HG02678 (cell line): ENCODE measurements around the gene FYTTD1.
"Not testable (repeated sequence)": the region's sequence is repeated elsewhere in the genome, so short reads cannot be mapped to it uniquely, and the experiment has no call there.

ENCODE experiments used
- ATAC-seq: cut with Tn5 transposase; IDR thresholded peaks from one replicate; pipeline ENCODE4 v1.9.1; 2021; ENCODE audit warnings: mild to moderate bottlenecking, moderate library complexity; ENCODE audit not compliant: unreplicated experiment

The FYTTD1 gene, protein sequence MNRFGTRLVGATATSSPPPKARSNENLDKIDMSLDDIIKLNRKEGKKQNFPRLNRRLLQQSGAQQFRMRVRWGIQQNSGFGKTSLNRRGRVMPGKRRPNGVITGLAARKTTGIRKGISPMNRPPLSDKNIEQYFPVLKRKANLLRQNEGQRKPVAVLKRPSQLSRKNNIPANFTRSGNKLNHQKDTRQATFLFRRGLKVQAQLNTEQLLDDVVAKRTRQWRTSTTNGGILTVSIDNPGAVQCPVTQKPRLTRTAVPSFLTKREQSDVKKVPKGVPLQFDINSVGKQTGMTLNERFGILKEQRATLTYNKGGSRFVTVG

DNA sequence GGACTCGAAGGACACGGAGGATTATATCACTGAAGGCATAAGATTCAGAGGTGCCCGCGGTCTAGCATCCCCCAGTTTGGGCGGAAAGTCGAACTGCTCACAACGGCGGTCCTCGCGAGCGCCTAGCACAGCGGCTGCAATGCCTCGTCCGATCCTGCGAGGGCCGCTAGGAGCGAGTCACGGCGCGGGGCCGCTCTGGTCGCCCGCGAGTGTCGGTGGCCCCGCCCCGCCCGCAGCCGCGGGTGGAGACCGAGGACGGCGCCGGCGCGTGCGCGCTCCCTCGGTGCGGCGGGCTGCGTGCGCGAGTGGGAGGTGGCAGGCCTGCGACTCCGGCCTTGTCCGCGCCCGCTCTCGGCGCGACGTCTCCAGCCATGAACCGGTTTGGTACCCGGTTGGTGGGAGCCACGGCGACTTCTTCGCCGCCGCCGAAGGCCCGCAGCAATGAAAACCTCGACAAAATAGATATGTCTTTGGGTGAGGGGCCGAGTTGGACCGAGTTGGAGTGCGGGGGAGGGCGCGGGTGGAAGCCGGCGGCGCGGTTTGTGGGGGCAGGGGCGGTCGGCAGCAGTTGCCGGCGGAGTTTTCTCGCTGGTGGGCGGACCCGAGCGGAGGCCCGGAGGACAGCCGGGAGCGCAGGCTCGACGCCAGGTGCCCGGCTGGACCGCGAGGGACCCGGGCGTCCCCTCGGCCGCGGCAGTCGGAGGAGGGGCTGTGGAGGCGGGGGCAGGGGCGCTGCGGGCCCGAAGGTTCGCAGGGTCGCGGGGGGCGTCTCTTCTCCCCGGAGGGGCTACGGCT lies at the start of gene FYTTD1:
Gene FYTTD1 (plus strand): TSS at position 283 of the 795 bp plus-strand sequence. CDS start 89 bp downstream, at position 372.
- ATAC-seq, result peak; percentile 79

DNA sequence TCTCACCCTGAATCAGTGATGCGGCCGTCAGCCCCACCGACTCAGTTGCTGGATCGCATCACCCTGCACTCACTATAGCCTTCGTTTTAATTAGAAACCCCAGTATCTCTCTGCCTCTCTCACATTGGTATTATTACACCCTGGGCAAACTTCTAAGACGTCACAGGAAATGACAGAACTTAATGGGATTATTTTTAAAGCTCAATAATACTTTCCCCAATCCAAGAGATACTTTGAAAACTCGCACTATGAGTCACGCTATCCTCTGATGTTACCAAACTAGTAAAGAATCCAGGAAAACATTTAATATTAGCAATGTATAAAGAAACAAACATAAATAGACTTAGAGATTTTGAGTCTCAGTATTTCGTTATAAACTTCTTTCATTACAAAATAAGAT lies 49.6 kb upstream of the FYTTD1 start:
- no peak for ATAC-seq

DNA sequence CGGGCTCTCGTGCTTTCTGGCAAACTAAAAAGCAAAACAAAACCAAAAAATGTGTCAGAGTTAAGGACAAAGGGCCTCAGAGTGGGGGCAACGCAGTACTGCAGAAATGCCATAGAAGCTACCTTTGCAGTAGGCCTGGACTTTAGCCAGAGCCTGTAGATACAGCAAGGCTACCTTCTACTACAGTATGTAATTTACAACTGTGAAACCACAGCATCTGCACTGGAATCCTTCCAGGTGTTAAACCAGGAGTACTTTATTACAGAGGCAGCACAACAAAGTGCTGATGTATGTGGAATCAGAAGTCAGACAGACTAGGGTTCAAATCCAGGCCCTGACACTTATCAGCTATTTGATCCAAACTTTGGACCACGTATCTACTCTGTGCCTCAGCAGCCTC lies 47.8 kb upstream of the FYTTD1 start:
- no peak for ATAC-seq

DNA sequence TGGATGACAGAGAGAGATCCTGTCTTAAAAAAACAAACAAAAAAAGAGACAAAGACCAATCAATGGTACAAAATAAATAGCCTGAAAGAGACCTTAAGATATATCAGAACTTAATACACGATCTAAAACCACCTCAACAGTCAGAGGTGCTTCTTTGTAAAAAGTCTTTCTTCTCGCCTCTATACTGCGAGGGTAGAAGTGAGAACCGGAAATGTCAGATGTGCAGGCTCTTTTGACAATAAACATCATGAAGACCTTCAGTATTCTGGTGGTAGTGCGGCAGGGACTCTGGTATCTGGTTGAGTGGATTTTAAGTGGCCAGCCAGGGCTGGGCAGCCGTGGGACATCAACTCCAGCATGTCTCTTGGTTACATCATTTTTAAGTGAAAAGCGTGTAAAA lies 43.0 kb upstream of the FYTTD1 start:
- no peak for ATAC-seq

DNA sequence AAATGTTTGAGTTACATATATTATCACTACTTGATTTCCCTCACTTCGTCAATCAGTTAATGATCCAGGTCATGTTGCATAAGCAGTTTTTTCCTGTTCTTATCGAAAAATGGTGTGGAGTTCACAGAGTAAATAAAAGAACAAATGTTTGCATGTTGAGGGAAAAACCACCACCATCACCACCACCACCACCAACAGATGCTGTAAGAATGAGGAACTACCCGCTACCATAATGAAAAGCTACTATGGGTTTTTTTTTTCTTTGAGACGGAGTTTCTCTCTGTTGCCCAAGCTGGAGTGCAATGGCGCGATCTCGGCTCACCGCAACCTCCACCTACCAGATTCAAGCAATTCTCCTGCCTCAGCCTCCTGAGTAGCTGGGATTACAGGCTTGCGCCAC lies 40.5 kb upstream of the FYTTD1 start:
- no peak for ATAC-seq

DNA sequence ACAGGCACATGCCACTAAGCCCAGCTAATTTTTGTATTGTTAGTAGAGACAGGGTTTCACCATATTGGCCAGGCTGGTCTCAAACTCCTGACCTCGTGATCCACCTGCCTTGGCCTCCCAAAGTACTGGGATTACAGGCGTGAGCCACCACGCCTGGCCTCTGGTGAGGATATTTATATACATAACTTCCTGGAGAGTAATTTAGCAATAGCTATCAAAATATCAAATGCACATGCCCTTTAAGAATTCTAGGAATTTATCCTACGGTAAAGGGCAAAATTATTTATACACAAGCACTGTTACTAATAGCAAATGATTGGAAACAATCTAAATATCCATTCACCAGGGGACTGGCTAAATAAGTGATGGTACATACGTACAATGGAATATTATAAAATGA lies 38.7 kb upstream of the FYTTD1 start:
- ATAC-seq, result not testable (repeated sequence)

DNA sequence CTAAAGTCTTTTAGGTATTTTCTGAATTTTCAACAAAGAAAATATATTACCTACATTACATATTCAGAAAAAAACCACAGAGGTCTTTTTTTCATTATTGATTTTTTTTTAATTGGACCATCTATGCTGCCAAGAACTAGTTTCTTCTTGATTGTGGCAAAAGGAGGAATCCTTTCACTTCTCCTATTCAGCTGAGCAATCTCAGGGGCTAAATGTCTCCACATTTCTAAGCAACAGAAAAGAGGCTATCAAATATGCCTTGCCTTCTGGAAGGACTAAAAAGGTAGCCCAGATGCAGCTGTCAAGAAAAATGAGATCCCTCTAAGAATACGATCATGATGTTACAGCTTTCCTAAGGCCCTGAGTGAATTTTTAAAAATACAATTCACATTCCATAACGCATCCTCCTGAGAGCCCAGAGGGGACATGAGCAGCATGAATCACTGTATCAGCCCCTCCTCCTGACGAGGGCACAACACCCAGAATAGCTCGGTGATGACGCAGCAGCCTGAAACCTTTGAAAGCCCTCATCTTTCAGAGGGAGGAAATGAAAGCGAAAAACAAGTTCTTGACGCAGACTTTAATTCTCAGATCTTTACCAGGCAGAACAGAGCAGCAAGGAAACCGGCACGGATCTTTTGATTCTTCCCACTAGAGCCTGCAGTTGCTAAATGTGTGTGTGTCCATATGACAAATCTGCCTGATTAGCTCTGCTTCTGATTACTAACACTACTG lies 37.5 kb upstream of the FYTTD1 start:
- ATAC-seq, result peak; percentile 88

DNA sequence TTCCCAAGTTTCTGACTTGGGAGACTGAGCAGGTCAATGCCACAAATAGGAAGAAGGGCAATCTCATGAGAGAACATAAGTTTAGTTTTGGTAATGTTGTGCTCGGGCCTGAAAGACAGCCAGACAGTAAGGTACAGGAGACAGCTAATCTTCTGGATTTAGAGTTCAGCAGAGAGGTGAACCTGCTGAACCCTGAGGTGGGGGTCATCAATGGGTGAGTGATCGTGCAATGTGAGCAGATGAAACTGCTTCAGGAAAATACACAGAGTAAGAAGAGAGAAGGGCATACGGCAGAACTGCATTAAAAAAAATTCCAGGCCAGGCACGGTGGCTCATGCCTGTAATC lies 36.2 kb upstream of the FYTTD1 start:
- peak; percentile 20 for ATAC-seq

DNA sequence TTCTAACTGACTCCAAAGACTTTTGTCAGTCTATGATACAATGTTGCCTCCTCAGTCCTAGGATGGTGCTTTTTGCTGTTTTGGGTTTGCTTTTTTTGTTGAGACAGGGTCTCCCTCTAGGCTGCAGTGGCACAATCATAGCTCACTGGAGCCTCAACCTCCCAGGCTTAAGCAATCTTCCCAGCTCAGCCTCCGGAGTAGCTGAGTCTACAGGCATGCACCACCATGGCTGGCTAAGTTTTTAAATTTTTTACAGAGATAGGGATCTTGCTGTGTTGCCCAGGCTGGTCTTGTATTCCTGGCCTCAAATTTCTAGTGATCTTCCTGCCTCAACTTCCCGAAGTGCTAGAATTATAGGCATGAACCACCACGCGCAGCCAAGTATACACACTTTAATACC lies 35.4 kb upstream of the FYTTD1 start:
- no peak for ATAC-seq

DNA sequence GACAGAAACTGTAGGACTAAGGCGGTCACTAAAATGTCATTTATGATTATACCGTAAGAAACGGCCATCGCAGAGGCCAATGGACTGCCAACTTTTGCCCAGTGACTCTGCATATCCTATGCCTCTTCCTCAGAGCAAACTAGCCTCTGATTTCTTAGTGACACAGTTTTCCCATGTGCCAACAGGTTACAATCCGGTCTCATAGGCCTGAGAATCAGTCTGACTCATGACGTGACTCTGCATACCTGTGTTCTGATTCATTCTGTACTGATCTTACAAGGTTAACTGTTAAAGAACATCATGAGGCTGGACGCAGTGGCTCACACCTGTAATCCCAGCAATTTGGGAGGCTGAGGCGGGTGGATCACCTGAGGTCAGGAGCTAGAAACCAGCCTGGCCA lies 30.8 kb upstream of the FYTTD1 start:
- ATAC-seq, result no peak

DNA sequence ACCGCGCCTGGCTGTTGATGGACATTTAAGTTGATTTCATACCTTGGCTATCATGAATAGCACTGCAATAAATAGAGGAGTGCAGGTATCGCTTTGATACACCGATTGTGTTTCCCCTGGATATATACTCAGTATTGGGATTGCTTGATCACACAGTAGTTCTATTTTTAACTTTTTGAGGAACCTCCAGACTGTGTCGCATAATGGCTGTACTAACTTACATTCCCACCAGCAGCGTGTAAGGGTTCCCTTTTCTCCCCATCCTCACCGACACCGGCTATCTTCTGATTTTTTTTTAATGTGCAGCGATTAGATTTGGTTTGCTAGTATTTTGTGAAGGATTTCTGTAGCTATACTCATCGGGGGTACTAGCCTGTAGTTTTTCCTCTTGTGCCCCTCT lies 29.0 kb upstream of the FYTTD1 start:
- ATAC-seq, result no peak

DNA sequence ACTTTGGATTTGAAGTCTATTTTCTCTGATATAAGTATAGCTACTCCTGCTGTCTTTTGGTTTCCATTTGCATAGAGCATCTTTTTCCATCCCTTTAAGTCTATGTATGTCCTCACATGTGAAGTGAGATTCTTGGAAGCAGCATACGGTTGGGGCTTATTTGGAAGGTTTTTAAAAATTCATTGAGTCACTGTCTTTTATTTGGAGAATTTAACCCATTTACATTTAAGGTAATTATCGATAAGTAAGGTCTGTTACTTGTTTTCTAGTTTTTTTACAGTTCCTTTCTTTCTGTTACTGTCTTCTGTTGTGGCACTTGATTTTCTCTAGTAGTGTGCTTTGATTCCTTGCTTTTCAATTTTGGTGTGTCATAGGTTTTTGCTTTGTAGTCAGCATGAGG lies 26.9 kb upstream of the FYTTD1 start:
- ATAC-seq, result no peak

DNA sequence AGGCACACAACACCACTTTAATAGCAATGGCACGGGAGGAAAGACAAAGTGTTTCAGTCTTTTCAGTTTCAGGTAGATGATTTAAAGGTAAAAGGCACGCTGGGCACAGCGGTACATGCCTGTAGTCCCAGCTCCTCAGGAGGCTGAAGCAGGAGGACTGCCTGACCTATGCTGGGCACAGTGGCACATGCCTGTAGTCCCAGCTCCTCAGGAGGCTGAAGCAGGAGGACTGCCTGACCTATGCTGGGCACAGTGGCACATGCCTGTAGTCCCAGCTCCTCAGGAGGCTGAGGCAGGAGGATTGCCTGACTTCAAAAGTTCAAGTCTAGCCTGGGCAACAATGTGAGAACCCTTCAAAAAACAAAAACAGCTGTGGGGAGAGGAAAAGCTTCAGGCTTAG lies 21.8 kb upstream of the FYTTD1 start:
- ATAC-seq, result not testable (repeated sequence)

DNA sequence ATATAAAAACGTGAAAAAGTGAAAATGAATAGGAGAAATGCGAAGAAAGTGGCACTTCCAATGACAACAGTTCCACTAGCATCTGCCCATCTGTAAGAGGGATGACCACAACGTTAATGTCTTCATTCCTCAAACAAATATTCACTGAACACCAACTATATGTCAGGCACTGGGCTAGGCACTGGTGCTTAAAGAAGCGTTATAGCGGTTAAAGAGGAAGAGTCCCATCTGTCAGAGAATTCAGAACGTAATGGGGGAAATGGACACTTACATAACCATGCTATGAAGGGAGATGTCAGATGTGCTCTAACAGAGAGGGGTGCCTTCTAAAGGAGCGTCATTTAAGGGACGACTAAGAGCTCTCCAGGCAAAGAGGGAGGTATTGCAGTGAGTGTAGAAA lies 21.2 kb upstream of the FYTTD1 start:
- ATAC-seq, result no peak

DNA sequence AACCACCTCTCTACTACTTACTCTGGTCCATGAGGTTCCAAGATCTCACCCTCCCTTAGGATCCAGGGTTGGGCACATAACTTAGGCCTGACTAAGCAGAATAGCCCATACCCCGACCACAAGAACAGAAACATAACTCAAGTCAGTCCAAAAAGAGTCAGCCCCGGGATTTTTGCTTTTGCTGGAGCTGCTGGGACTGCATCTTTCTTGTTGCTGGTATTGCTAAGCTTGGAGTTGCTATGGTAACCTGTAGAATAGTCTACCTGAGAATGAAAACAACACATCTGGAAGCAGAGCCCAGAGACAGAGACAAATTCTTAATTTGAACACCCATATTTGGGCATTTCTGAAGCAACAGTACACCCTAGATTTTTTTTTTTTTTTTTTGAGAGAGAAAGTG lies 19.5 kb upstream of the FYTTD1 start:
- no peak for ATAC-seq

DNA sequence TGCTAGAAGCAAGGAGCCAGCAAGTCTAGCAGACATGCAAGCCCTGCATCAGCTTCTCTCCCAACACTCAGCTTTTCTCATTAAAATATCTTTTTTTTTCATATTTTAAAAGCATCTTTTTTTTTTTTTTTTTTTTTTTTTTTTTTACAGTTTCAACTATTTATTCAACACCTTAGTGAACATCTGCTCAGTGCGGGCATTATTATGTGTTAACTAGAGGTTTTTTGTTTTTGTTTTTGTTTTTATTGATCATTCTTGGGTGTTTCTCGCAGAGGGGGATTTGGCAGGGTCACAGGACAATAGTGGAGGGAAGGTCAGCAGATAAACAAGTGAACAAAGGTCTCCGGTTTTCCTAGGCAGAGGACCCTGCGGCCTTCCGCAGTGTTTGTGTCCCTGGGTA lies 18.9 kb upstream of the FYTTD1 start:
- ATAC-seq, result not testable (repeated sequence)

DNA sequence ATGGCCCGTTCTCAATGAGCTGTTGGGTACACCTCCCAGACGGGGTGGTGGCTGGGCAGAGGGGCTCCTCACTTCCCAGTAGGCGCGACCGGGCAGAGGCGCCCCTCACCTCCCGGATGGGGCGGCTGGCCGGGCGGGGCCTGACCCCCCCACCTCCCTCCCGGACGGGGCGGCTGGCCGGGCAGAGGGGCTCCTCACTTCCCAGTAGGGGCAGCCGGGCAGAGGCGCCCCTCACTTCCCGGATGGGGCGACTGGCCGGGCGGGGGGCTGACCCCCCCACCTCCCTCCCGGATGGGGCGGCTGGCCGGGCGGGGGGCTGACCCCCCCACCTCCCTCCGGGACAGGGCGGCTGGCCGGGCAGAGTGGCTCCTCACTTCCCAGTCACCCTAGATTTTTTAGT lies 18.2 kb upstream of the FYTTD1 start:
- not testable (repeated sequence) for ATAC-seq

DNA sequence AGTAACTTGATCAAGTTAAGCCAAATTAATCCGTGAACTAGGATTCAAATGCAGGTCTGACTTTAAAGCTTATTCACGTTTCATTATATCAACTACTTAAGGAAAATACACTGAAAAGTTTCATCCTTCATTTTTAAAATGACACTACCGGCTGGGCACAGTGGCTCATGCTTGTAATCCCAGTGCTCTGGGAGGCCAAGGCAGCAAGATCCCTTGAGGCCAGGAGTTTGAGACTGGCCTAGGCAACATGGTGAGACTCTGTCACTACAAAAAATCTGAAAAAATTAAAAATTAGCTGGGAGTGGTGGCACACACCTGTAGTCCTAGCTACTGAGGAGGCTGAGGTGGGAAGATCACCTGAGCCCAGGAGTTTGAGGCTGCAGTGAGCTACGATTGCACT lies 16.6 kb upstream of the FYTTD1 start:
- no peak for ATAC-seq

DNA sequence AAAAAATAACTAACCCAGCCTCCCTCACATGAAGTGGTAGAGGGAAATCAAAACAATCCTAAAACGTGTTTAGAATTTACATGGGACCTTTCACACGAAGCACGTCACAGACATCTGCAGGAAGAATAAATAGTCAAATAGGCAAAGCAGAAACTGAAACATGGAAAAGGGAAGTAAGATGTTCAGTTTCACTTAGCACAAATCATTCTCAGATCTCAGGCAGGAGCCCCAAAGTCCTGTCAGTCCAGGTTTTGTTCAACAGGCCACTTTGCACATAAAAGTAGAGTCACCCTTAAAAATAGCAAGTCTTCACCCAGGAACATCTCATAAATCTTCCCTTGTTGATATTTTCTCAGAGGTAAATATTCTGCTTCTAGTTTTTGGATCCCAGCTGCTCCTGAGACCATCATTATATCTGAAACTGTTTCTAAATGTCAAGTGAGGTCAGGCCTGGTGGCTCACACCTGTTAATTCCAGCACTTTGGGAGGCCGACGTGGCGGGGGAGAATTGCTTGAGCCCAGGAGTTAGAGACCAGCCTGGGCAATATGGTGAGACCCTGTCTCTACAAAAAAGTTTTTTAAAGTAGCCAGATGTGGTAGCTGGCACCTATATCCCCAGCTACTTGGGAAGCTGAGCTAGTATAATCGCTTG lies 14.9 kb upstream of the FYTTD1 start:
- ATAC-seq, result peak; percentile 38

DNA sequence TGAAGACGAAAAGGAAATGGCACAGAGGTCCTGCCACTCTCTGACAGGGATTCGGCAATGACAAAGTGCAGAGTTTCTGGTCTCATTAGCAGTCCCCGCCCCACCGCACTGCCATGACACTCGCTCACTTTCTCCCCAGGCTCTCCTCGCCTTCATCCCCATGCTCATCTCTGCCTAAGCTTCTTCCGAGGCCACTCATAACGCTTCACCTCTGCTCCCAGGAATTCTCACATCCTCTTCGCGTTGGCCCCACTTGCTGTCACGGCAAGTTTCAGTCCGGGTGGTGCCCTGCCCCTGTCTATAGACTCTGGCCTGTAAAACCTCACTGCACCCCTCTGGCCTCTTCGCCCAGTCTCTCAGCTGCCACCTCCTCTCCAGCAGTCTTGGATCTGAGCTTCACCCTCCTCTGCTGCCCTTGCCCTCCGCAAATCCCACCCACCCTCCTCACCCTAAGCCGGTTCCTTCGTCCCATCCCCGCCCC lies 13.6 kb upstream of the FYTTD1 start:
- no peak for ATAC-seq
